HG03159 (cell line): ENCODE results near the gene DNAH11.
A peak's percentile ranks its signal among the peaks of the same experiment; 100 is the strongest.
"Not testable (repeated sequence)": the region's sequence is repeated elsewhere in the genome, so short reads cannot be mapped to it uniquely, and the experiment has no call there.

ENCODE experiments used
- ATAC-seq: cut with Tn5 transposase; IDR thresholded peaks from one replicate; pipeline ENCODE4 v1.9.1; 2021; ENCODE audit warnings: mild to moderate bottlenecking, moderate library complexity; ENCODE audit not compliant: unreplicated experiment

The DNAH11 gene

DNA sequence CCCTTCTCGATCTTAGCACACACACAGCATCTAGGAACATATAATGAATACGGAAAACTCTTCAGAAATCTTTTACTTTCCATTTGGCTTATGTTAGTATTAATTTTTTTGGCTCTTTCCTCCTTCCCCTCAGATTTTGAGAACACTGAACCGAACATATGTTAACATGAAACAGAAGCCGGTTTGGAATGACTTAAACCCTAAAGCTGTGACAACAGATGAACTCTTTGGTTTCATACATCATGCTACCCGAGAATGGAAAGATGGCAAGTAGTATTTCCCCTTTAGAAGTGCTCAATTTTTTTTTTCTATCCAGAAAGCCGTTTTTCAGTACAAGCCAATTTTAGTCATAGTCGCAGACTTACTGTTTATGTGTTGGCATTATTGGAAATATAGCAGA, 164.7 kb downstream of the DNAH11 start:
- ATAC-seq, result no peak

- ATAC-seq, result no peak
These were observed 165.3 kb downstream of the DNAH11 start for GRCh38 chr7:21708096-21708495.

GRCh38 chr7:21717323-21717722, 174.5 kb downstream of the DNAH11 start:
- no peak for ATAC-seq

- no peak for ATAC-seq
These were observed 175.6 kb downstream of the DNAH11 start for GRCh38 chr7:21718391-21718790.

DNA sequence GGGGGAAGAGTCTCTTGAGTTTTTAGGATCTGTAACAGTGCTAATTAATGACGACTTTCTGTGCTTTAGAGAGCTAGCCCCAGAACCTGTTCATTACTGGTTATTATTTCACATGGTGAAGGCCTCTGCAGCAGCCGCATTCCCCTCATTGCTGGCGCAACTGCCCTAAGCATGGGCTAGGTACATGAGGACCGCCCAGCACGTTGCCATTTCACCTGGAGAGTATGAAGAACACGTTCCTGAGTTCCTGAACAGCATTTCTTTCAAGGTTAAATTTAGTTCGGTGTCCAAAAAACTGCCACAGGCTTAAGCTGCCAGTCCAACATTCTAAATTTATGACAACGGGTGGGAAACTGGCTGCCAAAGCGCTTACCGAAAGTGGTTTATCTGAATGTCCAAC, 177.0 kb downstream of the DNAH11 start:
- no peak for ATAC-seq

DNA sequence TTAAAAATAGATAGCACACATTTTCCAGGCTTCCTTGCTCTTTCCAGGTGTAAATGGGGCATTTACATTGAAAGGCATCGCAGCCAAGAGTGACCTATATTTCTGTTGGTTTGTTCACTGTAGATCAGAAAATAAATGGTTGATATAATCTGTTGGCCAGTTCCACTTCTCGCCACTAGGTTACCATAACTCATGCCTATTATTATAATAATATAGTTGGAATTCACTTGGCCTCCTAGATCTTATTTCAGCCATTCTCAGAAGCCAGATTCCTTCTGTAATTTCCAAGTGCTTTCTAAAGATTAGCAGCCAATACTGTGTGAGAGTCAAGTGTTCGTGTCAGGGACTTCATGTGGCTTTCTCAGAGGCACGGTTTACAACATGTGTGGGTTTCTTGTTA, 179.5 kb downstream of the DNAH11 start:
- ATAC-seq, result peak; percentile 68

DNA sequence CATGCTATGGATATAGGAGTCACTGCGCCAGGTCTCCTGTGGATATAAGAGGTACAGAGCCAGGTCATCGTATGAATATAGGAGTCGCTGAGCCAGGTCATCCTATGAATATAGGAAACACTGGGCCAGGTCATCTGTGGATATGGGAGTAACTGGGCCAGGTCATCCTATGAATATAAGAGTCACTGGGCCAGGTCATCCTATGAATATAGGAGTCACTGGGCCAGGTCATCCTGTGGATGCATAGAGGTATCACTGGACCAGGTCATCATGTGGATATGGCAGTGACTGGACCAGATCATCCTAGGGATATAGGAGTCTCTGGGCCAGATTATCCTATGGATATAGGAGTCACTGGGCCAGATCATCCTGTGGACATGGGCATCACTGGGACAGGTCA, 181.7 kb downstream of the DNAH11 start:
- ATAC-seq, result no peak

- no peak for ATAC-seq
These were observed 187.6 kb downstream of the DNAH11 start for GRCh38 chr7:21730399-21730798.

DNA sequence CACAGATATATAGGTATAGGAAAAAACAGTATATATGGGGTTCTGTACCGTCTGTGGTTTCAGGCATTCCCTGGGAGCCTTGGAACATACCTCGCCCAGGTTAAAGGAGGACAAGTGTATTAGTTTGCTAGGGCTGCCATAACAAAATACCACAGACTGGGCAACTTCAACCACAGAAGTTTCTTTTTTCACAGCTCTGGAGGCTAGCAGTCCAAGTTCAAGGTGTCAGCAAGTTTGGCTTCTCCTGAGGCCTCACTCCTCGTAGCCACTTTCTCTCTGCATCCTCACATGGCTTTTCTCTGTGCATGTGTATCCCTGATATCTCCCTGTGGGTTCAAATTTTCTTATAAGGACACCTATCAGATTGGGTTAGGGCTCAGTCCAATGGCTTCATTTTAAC, 189.1 kb downstream of the DNAH11 start:
- ATAC-seq, result no peak

GRCh38 chr7:21732956-21733355, 190.1 kb downstream of the DNAH11 start:
- not testable (repeated sequence) for ATAC-seq

GRCh38 chr7:21733837-21734236, 191.0 kb downstream of the DNAH11 start:
- ATAC-seq, result no peak

- no peak for ATAC-seq
These were observed 200.7 kb downstream of the DNAH11 start for GRCh38 chr7:21743493-21743892.

GRCh38 chr7:21746949-21747348, 204.1 kb downstream of the DNAH11 start:
- ATAC-seq, result no peak

DNA sequence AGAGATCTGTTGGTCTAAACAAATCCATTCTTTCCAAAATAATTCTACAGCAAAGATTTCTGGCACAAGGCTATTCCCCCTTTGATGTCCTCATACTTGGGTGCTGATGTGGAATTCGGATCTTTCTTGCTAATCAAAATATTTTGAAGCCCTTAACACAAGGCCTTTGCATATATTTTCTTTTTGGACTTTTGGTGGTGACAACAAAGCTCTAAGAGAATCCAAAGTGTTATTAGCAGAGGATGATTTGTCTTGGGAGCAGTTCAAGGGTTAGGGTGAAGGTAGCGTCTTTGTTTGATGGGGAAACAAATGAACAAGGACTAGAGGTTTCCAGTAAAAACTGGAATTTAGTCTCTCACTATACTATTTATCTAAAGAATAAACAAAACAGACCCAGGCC, 205.0 kb downstream of the DNAH11 start:
- no peak for ATAC-seq

- no peak for ATAC-seq
These were observed 206.5 kb downstream of the DNAH11 start for GRCh38 chr7:21749378-21749777.

DNA sequence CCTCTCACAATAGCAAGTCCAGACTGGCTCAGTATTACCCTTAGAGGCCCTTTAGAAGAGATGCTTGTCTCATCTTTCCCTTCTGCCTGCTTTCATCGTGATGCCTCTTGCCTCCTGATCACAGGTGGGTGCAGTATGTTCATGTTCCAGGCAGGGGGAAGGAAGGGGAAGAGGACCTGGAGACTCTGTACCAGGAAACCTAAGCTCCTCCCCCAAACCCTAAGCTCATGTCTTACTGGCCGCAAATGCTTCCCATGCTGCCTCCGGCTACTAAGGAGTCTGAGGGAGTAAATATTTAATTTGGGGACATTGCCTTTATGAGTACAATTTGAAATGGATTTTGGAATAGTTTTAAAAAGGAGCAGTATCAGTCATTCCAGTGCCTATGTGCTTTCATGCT, 210.2 kb downstream of the DNAH11 start:
- no peak for ATAC-seq

- no peak for ATAC-seq
These were observed 212.1 kb downstream of the DNAH11 start for GRCh38 chr7:21754963-21755362.

GRCh38 chr7:21757537-21758282, 214.9 kb downstream of the DNAH11 start:
- ATAC-seq, result no peak

- ATAC-seq, result no peak
These were observed 215.4 kb downstream of the DNAH11 start for GRCh38 chr7:21758286-21758685.

DNA sequence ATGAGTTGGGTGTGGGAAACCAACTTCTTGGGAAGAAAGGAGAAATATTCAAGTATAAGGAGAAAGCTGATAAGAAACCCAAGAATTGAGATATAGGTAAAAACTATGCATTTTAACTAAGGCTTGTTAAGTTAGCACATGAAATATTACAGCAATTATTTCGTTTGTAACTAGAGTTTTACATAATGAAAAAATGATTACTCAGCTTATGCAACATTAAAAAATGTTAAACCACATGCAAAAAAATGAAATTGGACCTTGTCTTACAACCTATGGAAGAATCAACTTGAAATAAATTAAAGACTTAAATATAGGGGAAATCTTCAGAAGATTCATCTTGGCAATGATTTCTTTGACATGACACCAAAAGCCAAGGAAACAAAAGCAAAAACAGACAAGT, 219.6 kb downstream of the DNAH11 start:
- ATAC-seq, result no peak

GRCh38 chr7:21763818-21764217, 221.0 kb downstream of the DNAH11 start:
- ATAC-seq, result no peak

DNA sequence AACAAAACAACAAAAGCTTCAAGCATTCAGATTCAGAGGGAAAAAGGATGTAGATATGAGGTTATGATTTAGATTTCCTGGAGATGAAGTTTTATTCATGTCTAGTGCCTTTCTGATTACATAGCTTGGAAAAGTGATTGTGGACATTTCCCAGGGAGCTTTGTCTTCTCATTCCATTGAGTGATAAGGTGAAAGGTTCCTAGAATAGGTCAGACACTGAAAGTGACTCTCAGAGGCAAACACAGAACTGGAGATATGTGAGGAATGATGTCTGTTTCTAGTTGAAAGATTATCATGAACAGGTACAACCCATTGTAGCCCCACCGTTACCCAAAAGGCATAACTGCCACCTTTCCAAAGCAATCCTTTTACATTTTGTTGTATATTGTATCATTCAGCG, 223.4 kb downstream of the DNAH11 start:
- ATAC-seq, result no peak

GRCh38 chr7:21767300-21767900, 224.6 kb downstream of the DNAH11 start:
- ATAC-seq, result peak; percentile 79
